Astrocyte (in vitro differentiated cells and primary cell): ENCODE results near the gene TBATA.

Source experiments
- EZH2 ChIP-seq: IDR thresholded peaks from 2 replicates; pipeline ENCODE4 v1.6.1; 2012; ENCODE audit warnings: mild to moderate bottlenecking, low read length, inconsistent platforms; ENCODE audit not compliant: insufficient read depth
- TF ChIP-seq, protein P1 (sequence below): IDR thresholded peaks from 2 replicates; pipeline ENCODE4 v1.5.1; 2011; ENCODE audit warnings: low read depth, mild to moderate bottlenecking, inconsistent platforms, low read length, moderate library complexity; ENCODE audit not compliant: insufficient read depth

DNA sequence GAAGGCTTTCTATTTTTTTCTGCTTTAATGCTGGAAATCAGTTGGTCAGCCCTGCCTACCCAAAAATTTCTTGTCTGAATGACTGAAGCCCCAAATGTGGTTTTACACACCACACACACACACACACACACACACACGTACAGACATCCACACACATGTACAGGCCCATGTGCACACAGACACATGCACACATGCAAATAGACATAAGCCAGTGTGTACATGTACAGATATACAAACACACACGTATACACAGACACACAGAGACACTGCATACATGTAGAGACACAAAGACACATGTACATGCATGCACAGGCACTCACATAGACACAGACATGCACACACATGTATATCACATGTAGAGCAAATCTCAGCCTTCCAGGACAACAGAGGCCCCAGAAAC lies 54.2 kb downstream of the TBATA start:
- TF ChIP-seq, protein P1, sequence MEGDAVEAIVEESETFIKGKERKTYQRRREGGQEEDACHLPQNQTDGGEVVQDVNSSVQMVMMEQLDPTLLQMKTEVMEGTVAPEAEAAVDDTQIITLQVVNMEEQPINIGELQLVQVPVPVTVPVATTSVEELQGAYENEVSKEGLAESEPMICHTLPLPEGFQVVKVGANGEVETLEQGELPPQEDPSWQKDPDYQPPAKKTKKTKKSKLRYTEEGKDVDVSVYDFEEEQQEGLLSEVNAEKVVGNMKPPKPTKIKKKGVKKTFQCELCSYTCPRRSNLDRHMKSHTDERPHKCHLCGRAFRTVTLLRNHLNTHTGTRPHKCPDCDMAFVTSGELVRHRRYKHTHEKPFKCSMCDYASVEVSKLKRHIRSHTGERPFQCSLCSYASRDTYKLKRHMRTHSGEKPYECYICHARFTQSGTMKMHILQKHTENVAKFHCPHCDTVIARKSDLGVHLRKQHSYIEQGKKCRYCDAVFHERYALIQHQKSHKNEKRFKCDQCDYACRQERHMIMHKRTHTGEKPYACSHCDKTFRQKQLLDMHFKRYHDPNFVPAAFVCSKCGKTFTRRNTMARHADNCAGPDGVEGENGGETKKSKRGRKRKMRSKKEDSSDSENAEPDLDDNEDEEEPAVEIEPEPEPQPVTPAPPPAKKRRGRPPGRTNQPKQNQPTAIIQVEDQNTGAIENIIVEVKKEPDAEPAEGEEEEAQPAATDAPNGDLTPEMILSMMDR = no peak
- no peak for TF ChIP-seq EZH2
